Liver (tissue), 9 donors: ENCODE measurements around the gene LY6G6F. TPM values are rescaled to one million over a fixed set of nuclear protein-coding genes. Genes with fewer than 3 reads are reported as not detected.

Experiments
- DNase-seq: peaks from one replicate; pipeline ENCODE4 v3.0.0-alpha.2; 2017; ENCODE audit warnings: low spot score
- H3K27ac ChIP-seq, 2 donors: one replicate each; pipeline ENCODE4 v1.7.0; 2013; ENCODE audit warnings: inconsistent platforms in 2 of 2, low read length in 2 of 2, control low read depth in 1 of 2, low read depth in 1 of 2, mild to moderate bottlenecking in 1 of 2
- H3K27me3 ChIP-seq, 4 donors: one replicate each; pipeline versions ENCODE4 v1.6.1 to v1.7.0; 2013; ENCODE audit warnings: low read length in 3 of 4, inconsistent platforms in 1 of 4, mild to moderate bottlenecking in 1 of 4, moderate library complexity in 1 of 4; ENCODE audit not compliant: control insufficient read depth in 4 of 4, insufficient read depth in 4 of 4
- H3K36me3 ChIP-seq, 4 donors: one replicate each; pipeline versions ENCODE4 v1.6.1 to v1.7.0; 2013; ENCODE audit warnings: low read length in 3 of 4, mild to moderate bottlenecking in 3 of 4, low read depth in 1 of 4, moderate library complexity in 1 of 4; ENCODE audit not compliant: control insufficient read depth in 4 of 4, insufficient read depth in 3 of 4
- H3K4me1 ChIP-seq, 4 donors: one replicate each; pipeline versions ENCODE4 v1.6.1 to v1.7.0; 2013; ENCODE audit warnings: low read length in 3 of 4, mild to moderate bottlenecking in 3 of 4, moderate library complexity in 1 of 4; ENCODE audit not compliant: control insufficient read depth in 4 of 4, insufficient read depth in 4 of 4
- H3K4me3 ChIP-seq, 3 donors: one replicate each; pipeline versions ENCODE4 v1.6.1 to v1.7.0; 2013; ENCODE audit warnings: low read length in 3 of 3, control low read depth in 1 of 3, low read depth in 1 of 3, mild to moderate bottlenecking in 1 of 3
- H3K9ac ChIP-seq, 2 donors: one replicate each; pipeline ENCODE4 v1.7.0; 2013; ENCODE audit warnings: low read length in 2 of 2, mild to moderate bottlenecking in 2 of 2, moderate library complexity in 2 of 2, control low read depth in 1 of 2, low read depth in 1 of 2
- H3K9me3 ChIP-seq, 4 donors: one replicate each; pipeline versions ENCODE4 v1.6.1 to v1.7.0; 2013; ENCODE audit warnings: low read length in 3 of 4; ENCODE audit not compliant: control insufficient read depth in 4 of 4
- ATF3 ChIP-seq: IDR thresholded peaks from 2 replicates; pipeline ENCODE4 v1.6.1; 2016; ENCODE audit warnings: antibody characterized with exemption
- CTCF ChIP-seq: fragments of 150-350 bp; IDR thresholded peaks from 2 replicates; pipeline ENCODE4 v1.5.1; 2017; ENCODE audit warnings: improper control_type of control experiment, low read depth, low read length; ENCODE audit not compliant: missing input control
- EGR1 ChIP-seq, 2 donors: IDR thresholded peaks; 2 replicates each; pipeline ENCODE4 v1.6.1; 2016 to 2018; ENCODE audit warnings: antibody characterized with exemption in 2 of 2, low read depth in 2 of 2
- GABPA ChIP-seq, 2 donors: IDR thresholded peaks in 1 of 2; conservative IDR thresholded peaks in 1 of 2; 2 replicates each; pipeline ENCODE4 v1.6.1; 2016; ENCODE audit warnings: antibody characterized with exemption in 2 of 2, mild to moderate bottlenecking in 1 of 2, moderate library complexity in 1 of 2
- HNF4A ChIP-seq, 2 donors: conservative IDR thresholded peaks; 2 replicates each; pipeline ENCODE4 v1.6.1; 2016; ENCODE audit warnings: antibody characterized with exemption in 2 of 2, mild to moderate bottlenecking in 2 of 2
- JUND ChIP-seq, 2 donors: IDR thresholded peaks; 2 replicates each; pipeline ENCODE4 v1.6.1; 2016; ENCODE audit warnings: antibody characterized with exemption in 2 of 2
- MAX ChIP-seq: IDR thresholded peaks from 2 replicates; pipeline ENCODE4 v1.6.1; 2016; ENCODE audit warnings: antibody characterized with exemption
- REST ChIP-seq: IDR thresholded peaks from 2 replicates; pipeline ENCODE4 v1.6.1; 2016; ENCODE audit warnings: antibody characterized with exemption, mild to moderate bottlenecking
- RXRA ChIP-seq, 2 donors: IDR thresholded peaks; 2 replicates each; pipeline ENCODE4 v1.6.1; 2017 to 2018; ENCODE audit warnings: antibody characterized with exemption in 2 of 2, mild to moderate bottlenecking in 1 of 2
- SP1 ChIP-seq: IDR thresholded peaks from 2 replicates; pipeline ENCODE4 v1.6.1; 2018; ENCODE audit warnings: antibody characterized with exemption, mild to moderate bottlenecking
- TAF1 ChIP-seq: conservative IDR thresholded peaks from 2 replicates; pipeline ENCODE4 v1.6.1; 2016; ENCODE audit warnings: antibody characterized with exemption, mild to moderate bottlenecking
- YY1 ChIP-seq: IDR thresholded peaks from 2 replicates; pipeline ENCODE4 v1.6.1; 2016; ENCODE audit warnings: antibody characterized with exemption, mild to moderate bottlenecking
- WGBS: extraction: QIAGEN DNeasy Blood & Tissue Kit; methylation state at CpG from one replicate; pipeline ENCODE4 v1.1.7; 2013; 5-methylcytosine and 5-hydroxymethylcytosine counted together
- polyA plus RNA-seq, 2 donors: library from polyadenylated mRNA; stranded (reverse) in 1 of 2; unstranded in 1 of 2; fragments of 200-250 nt in 1 of 2; fragments of >200 nt in 1 of 2; fragmentation: Nextera tagmentation in 1 of 2; extraction: Ambion mirVana in 1 of 2; gene quantifications; one replicate each; pipeline versions ENCODE4 v1.2.1 to v1.2.3, GENCODE V29; 2013 to 2015
- total RNA-seq, 2 donors: library from RNA; depleted of rRNA; stranded (reverse); fragments of >200 nt; gene quantifications; one replicate each; pipeline ENCODE4 v1.2.3, GENCODE V29; 2014
- donor health status: healthy.
- donor health status: healthy.
- donor health status: healthy.
- donor health status: healthy.
- donor health status: healthy.

LY6G6F gene
- total and polyA plus RNA-seq, 4 donors = 0.08 to 3.2 TPM; not detected in 2

GRCh38 chr6:31734821-31735406 is 28.2 kb downstream of the LY6G6F start:
- DNase-seq = peak; percentile 52
- 38% methylated on average over 18 of the region's 18 CpGs for WGBS
- peaks cover 17 to 58% (median 43%) of the 10 kb centered on the region in 4 donors for H3K4me1 ChIP-seq

GRCh38 chr6:31736021-31736767 is 29.5 kb downstream of the LY6G6F start, which contains the start of gene CLIC1:
Gene CLIC1 (minus strand): TSS chr6:31736530. CDS start chr6:31736300, 230 bp downstream.
- no peaks in the 10 kb centered on the region for H3K27me3 ChIP-seq
- H3K9ac ChIP-seq = peak within 1 kb of the TSS; percentile 82 to 98
- peaks cover 4 to 21% (median 19%) of the 10 kb centered on the region in 4 donors for H3K36me3 ChIP-seq
- TF ChIP-seq YY1 (peak; percentile 72), EGR1 (IDR thresholded peaks at IDR 0.05; ENCODE audit: low read depth in 2 of 2) (no peak), CTCF (no peak), REST (peak; percentile 75), MAX (peak; percentile 23), TAF1 (no peak), SP1 (peak; percentile 29), JUND (IDR thresholded peaks at IDR 0.05) (peak; percentile 81 to 88), ATF3 (peak; percentile 70), HNF4A (conservative IDR thresholded peaks at IDR 0.05) (peak; percentile 6), GABPA (IDR thresholded peaks at IDR 0.05 in 1 of 2, conservative IDR thresholded peaks at IDR 0.05 in 1 of 2) (no peak), RXRA (IDR thresholded peaks at IDR 0.05) (peak in 1 of 2 donors; percentile 21)
- peak within 1 kb of the TSS; percentile 90 to 96 for H3K27ac ChIP-seq
- WGBS = under 1% methylated on average over 24 of the region's 24 CpGs
- DNase-seq = peak; percentile 83
- H3K9me3 ChIP-seq = no peaks in the 10 kb centered on the region
- H3K4me1 ChIP-seq = peaks cover 22 to 64% (median 48%) of the 10 kb centered on the region in 4 donors
- H3K4me3 ChIP-seq = peak within 1 kb of the TSS; percentile 53 to 84 (median 80)

More at GRCh38 chr6:31734821-31735406, 28.2 kb downstream of the LY6G6F start:
- Histone ChIP-seq H3K27ac (peak overlapping the region; percentile 90 to 96), H3K36me3 (peaks cover 4 to 25% (median 20%) of the 10 kb centered on the region in 4 donors), H3K27me3 (no peaks in the 10 kb centered on the region), H3K4me3 (peak overlapping the region; percentile 53 to 84 (median 80)), H3K9me3 (no peaks in the 10 kb centered on the region), H3K9ac (peak overlapping the region; percentile 87 to 98)
- no peak for TF ChIP-seq RXRA (IDR thresholded peaks at IDR 0.05)
- TF ChIP-seq JUND (IDR thresholded peaks at IDR 0.05) = peak in 1 of 2 donors; percentile 5
